ENCODE results near the gene RGR.

The RGR gene

DNA sequence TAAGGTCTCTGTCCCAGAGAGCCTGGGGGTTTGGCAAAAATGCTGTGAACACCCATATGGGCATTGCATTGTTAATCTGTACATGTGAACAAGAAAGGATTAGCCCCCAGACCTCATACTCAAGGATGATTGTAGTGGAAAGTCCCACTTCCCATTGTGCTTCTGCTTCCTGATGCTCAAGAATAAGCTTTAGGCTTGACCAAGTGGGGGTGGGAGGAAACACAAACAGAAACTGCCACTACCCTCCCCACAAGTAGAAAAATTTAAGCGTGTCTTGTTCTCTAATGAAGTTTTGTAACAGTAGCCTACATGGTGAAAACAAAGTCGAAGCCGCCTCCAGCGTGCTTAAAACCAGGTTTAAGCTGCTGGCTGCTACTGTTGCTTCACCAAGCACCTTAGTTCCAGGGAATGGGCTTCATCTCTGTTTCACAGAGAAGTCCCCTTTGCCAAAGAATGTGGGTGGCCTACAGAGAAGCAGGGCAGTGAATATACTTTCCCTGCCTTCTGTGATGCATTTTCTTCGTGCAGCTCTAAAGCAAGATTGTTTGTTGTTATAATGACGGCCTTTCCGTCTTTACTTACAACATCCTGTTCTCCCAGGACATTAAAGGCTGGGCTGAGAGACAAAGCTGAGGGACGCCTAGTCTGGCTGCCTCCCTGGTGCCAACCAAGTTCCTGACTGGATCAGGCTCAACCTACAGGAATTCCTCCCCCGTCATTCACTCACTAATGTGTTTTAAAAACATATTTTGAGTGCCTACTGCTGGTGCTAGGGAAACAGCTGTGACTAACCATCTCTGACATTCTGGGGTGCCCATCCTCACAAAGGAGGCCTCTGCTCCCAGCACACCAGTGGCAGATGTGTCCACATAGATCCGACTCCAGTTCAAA is 51.5 kb downstream of the RGR start:
- DNase-seq, result peak; percentile 4

- DNase-seq, result no peak
Observed at GRCh38 chr10:84298057-84298456, 53.2 kb downstream of the RGR start.

DNA sequence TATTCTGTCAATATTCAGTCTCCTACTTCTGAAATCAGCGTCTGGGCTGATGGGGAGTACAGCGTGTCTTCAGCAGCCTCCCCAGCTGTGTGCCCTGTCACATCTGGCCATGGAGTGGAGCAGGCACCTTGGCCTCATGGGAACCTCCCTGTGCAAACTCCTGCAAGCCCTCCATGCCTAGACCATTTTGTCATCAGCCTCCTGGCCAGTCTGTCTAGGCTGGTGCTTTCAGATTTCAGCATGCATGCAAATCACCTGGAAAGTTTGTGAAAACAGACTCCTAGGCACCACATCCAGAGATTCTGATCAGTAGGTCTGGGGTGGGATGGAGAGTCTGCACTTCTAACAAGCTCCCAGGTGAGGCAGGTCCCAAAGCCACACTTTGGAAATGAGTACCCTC is 57.4 kb downstream of the RGR start:
- no peak for DNase-seq

DNA sequence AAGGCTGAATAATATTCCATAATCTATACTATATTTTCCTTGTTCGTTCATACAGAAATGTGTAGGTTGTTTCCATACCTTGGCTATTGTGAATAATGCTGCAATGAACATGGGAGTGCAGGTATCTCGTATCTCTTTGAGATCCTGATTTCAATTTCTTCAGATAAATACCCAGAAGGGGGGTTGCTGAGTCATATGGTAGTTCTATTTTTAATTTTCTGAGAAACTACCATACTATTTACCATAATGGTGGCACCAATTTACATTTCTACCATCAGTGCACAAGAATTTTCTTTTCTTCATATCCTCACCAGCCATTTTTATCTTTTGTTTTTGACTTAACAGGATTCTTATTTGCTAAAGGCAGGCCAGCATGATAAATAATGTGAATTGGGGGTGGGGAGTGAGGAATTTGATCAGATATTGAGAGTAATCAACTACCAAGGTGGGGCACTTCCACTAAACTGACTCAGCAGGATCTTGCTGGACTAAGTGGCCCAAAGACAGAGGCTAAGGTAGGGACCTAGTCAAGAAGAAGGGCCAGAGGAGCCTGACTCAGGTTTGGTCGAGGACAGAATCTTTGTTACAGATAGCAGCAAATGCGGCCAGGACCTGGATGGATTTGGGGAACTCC is 62.0 kb downstream of the RGR start:
- DNase-seq, result no peak

GRCh38 chr10:84308021-84308420 is 63.2 kb downstream of the RGR start:
- DNase-seq, result no peak

- DNase-seq, result peak; percentile 30
Observed at GRCh38 chr10:84308481-84309304, 63.8 kb downstream of the RGR start.

All from fibroblast of skin of abdomen (primary cell).